H9 (cell line): ENCODE measurements around the gene CLEC4E. TPM values are rescaled to one million over a fixed set of nuclear protein-coding genes. Genes with fewer than 3 reads are reported as not detected.

Experiments used
- DNase-seq: peaks from one replicate; pipeline ENCODE4 v3.0.0-alpha.2; 2017
- H2AFZ ChIP-seq: one replicate; pipeline ENCODE4 v1.6.1; 2013; ENCODE audit warnings: mild to moderate bottlenecking, low read length, control low read depth, moderate library complexity
- H2AK5ac ChIP-seq: 2 replicates; pipeline ENCODE4 v1.6.1; 2013; ENCODE audit warnings: low read length, control low read depth, mixed read lengths; ENCODE audit not compliant: insufficient read length
- H2BK120ac ChIP-seq: one replicate; pipeline ENCODE4 v1.6.1; 2013; ENCODE audit warnings: low read depth, mild to moderate bottlenecking, low read length, control low read depth, inconsistent platforms; ENCODE audit not compliant: poor library complexity, severe bottlenecking
- H2BK12ac ChIP-seq: 2 replicates; pipeline ENCODE4 v1.6.1; 2013; ENCODE audit warnings: low read length, control low read depth, mixed read lengths, low read depth; ENCODE audit not compliant: insufficient read length
- H2BK15ac ChIP-seq: 2 replicates; pipeline ENCODE4 v1.6.1; 2013; ENCODE audit warnings: low read depth, low read length, control low read depth
- H2BK20ac ChIP-seq: one replicate; pipeline ENCODE4 v1.6.1; 2013; ENCODE audit warnings: low read depth, mild to moderate bottlenecking, low read length, control low read depth, inconsistent platforms; ENCODE audit not compliant: poor library complexity, severe bottlenecking
- H2BK5ac ChIP-seq: 2 replicates; pipeline ENCODE4 v1.6.1; 2013; ENCODE audit warnings: low read length, control low read depth, mixed read lengths; ENCODE audit not compliant: insufficient read length
- H3K14ac ChIP-seq: 2 replicates; pipeline ENCODE4 v1.6.1; 2013; ENCODE audit warnings: low read length, control low read depth; ENCODE audit not compliant: insufficient read depth
- H3K18ac ChIP-seq: 2 replicates; pipeline ENCODE4 v1.6.1; 2013; ENCODE audit warnings: low read depth, mild to moderate bottlenecking, mixed read lengths, low read length, control low read depth; ENCODE audit not compliant: insufficient read length
- H3K23ac ChIP-seq: 2 replicates; pipeline ENCODE4 v1.6.1; 2013; ENCODE audit warnings: low read length, control low read depth, mixed read lengths, low read depth; ENCODE audit not compliant: insufficient read length
- H3K23me2 ChIP-seq: 2 replicates; pipeline ENCODE4 v1.6.1; 2013; ENCODE audit warnings: low read depth, mild to moderate bottlenecking, mixed read lengths, low read length, control low read depth; ENCODE audit not compliant: insufficient read length, poor library complexity, severe bottlenecking
- H3K27ac ChIP-seq: 2 replicates; pipeline ENCODE4 v1.5.1; 2013; ENCODE audit warnings: low read length, control low read depth, mixed read lengths, low read depth; ENCODE audit not compliant: insufficient read length
- H3K27me3 ChIP-seq: 2 replicates; pipeline ENCODE4 v1.6.1; 2013; ENCODE audit warnings: low read length, control low read depth, inconsistent platforms; ENCODE audit not compliant: insufficient read depth
- H3K4ac ChIP-seq: 2 replicates; pipeline ENCODE4 v1.6.1; 2013; ENCODE audit warnings: low read depth, mild to moderate bottlenecking, control low read depth, inconsistent platforms, low read length, moderate library complexity
- H3K4me1 ChIP-seq: 2 replicates; pipeline ENCODE4 v1.6.1; 2013; ENCODE audit warnings: low read length, control low read depth, inconsistent platforms; ENCODE audit not compliant: insufficient read depth
- H3K4me2 ChIP-seq: 2 replicates; pipeline ENCODE4 v1.6.1; 2013; ENCODE audit warnings: low read length, control low read depth, mixed read lengths; ENCODE audit not compliant: insufficient read length, insufficient read depth
- H3K56ac ChIP-seq: 2 replicates; pipeline ENCODE4 v1.6.1; 2013; ENCODE audit warnings: low read depth, mild to moderate bottlenecking, mixed read lengths, low read length, control low read depth; ENCODE audit not compliant: insufficient read length
- H3K79me1 ChIP-seq: 2 replicates; pipeline ENCODE4 v1.6.1; 2013; ENCODE audit warnings: low read depth, mild to moderate bottlenecking, moderate library complexity, low read length, control low read depth, inconsistent platforms; ENCODE audit not compliant: insufficient read depth, poor library complexity, severe bottlenecking
- H3K79me2 ChIP-seq: 2 replicates; pipeline ENCODE4 v1.6.1; 2013; ENCODE audit warnings: low read length, control low read depth, inconsistent platforms; ENCODE audit not compliant: insufficient read depth
- H3K9ac ChIP-seq: 2 replicates; pipeline ENCODE4 v1.6.1; 2013; ENCODE audit warnings: low read length, control low read depth, mixed read lengths; ENCODE audit not compliant: insufficient read length; ENCODE audit errors: extremely low read depth
- H3K9me3 ChIP-seq: one replicate; pipeline ENCODE4 v1.6.1; 2013; ENCODE audit warnings: low read depth, low read length, inconsistent platforms; ENCODE audit not compliant: control insufficient read depth
- H3T11ph ChIP-seq: one replicate; pipeline ENCODE4 v1.6.1; 2013; ENCODE audit warnings: mild to moderate bottlenecking, low read length, control low read depth, inconsistent platforms
- H4K20me1 ChIP-seq: one replicate; pipeline ENCODE4 v1.6.1; 2013; ENCODE audit not compliant: control insufficient read depth, insufficient read length, insufficient read depth
- H4K5ac ChIP-seq: 2 replicates; pipeline ENCODE4 v1.6.1; 2013; ENCODE audit warnings: low read depth, mild to moderate bottlenecking, mixed read lengths, low read length, control low read depth; ENCODE audit not compliant: insufficient read length
- H4K8ac ChIP-seq: replicated peaks from 2 replicates; pipeline ENCODE4 v1.6.1; 2013; ENCODE audit warnings: low read length, control low read depth, mixed read lengths, low read depth; ENCODE audit not compliant: insufficient read length
- H4K91ac ChIP-seq: 2 replicates; pipeline ENCODE4 v1.6.1; 2013; ENCODE audit warnings: low read depth, mild to moderate bottlenecking, moderate library complexity, mixed read lengths, low read length, control low read depth; ENCODE audit not compliant: insufficient read length
- H3K27ac Mint-ChIP-seq, 3 experiments: 2 replicates in 2 of 3; 3 replicates in 1 of 3; pipeline ENCODE4 v1.8.0; 2020 to 2021; ENCODE audit warnings: mixed read lengths in 3 of 3, mild to moderate bottlenecking in 1 of 3, moderate library complexity in 1 of 3
- H3K27me3 Mint-ChIP-seq: 2 replicates; pipeline ENCODE4 v1.8.0; 2021; ENCODE audit warnings: low read depth, mild to moderate bottlenecking, moderate library complexity, mixed read lengths
- H3K36me3 Mint-ChIP-seq, 3 experiments: 2 replicates in 2 of 3; 3 replicates in 1 of 3; pipeline ENCODE4 v1.8.0; 2020 to 2021; ENCODE audit warnings: low read depth in 3 of 3, mixed read lengths in 3 of 3; ENCODE audit not compliant: insufficient read depth in 1 of 3
- H3K4me1 Mint-ChIP-seq, 2 experiments: 2 replicates each; pipeline ENCODE4 v1.8.0; 2020; ENCODE audit warnings: mixed read lengths in 2 of 2
- H3K4me3 Mint-ChIP-seq, 2 experiments: 2 replicates in 1 of 2; 3 replicates in 1 of 2; pipeline ENCODE4 v1.8.0; 2020 to 2021; ENCODE audit warnings: mild to moderate bottlenecking in 2 of 2, mixed read lengths in 2 of 2, moderate library complexity in 1 of 2
- H3K9me3 Mint-ChIP-seq, 2 experiments: 2 replicates in 1 of 2; 3 replicates in 1 of 2; pipeline ENCODE4 v1.8.0; 2020; ENCODE audit warnings: mild to moderate bottlenecking in 2 of 2, mixed read lengths in 2 of 2, moderate library complexity in 1 of 2
- WGBS: extraction: QIAGEN DNeasy Blood & Tissue Kit; methylation state at CpG from one replicate; pipeline ENCODE4 v1.1.7; 2013; ENCODE audit warnings: missing lambda C conversion rate, low lambda C conversion rate, mixed read lengths; ENCODE audit not compliant: insufficient read length; ENCODE audit errors: extremely low coverage; 5-methylcytosine and 5-hydroxymethylcytosine counted together
- total RNA-seq: library from RNA; stranded (reverse); gene quantifications from 2 replicates; pipeline ENCODE4 v1.2.1, GENCODE V29; 2021
- TF ChIP-seq, protein P1 (sequence below): fragments of 200-600 bp; sonication (generic); conservative IDR thresholded peaks from 3 replicates; pipeline ENCODE4 v1.8.0; 2021; ENCODE audit warnings: antibody characterized with exemption, mild to moderate bottlenecking

CLEC4E gene
- total RNA-seq, 1 experiment from 2014 or later: not detected

- H3K4me1 ChIP-seq: no peaks in the 10 kb centered on the region; the same call in 1 of the 2 replicates
- H4K91ac ChIP-seq: no peak overlapping the region
- H4K8ac ChIP-seq: no peak overlapping the region
- H3K27me3 Mint-ChIP-seq: no peaks in the 10 kb centered on the region; the same call in 1 of the 2 replicates
- no peak overlapping the region for H3K4me2 ChIP-seq
- peaks cover 0 to 11% (median 0%) of the 10 kb centered on the region in 3 experiments; a peak in 2 of 7 replicates for H3K36me3 Mint-ChIP-seq
- no CpG with 5 or more reads among the region's 2 CpGs for WGBS
- no peak overlapping the region for H3K14ac ChIP-seq
- H4K5ac ChIP-seq: no peak overlapping the region
- no peaks in the 10 kb centered on the region for H3K9me3 ChIP-seq
- no peak overlapping the region for H3K4me3 Mint-ChIP-seq
- no peak overlapping the region for H2BK5ac ChIP-seq
- TF ChIP-seq, protein P1, sequence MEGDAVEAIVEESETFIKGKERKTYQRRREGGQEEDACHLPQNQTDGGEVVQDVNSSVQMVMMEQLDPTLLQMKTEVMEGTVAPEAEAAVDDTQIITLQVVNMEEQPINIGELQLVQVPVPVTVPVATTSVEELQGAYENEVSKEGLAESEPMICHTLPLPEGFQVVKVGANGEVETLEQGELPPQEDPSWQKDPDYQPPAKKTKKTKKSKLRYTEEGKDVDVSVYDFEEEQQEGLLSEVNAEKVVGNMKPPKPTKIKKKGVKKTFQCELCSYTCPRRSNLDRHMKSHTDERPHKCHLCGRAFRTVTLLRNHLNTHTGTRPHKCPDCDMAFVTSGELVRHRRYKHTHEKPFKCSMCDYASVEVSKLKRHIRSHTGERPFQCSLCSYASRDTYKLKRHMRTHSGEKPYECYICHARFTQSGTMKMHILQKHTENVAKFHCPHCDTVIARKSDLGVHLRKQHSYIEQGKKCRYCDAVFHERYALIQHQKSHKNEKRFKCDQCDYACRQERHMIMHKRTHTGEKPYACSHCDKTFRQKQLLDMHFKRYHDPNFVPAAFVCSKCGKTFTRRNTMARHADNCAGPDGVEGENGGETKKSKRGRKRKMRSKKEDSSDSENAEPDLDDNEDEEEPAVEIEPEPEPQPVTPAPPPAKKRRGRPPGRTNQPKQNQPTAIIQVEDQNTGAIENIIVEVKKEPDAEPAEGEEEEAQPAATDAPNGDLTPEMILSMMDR: no peak
- no peaks in the 10 kb centered on the region for H3K23me2 ChIP-seq
- H3K4ac ChIP-seq: no peak overlapping the region
- H2BK15ac ChIP-seq: no peak overlapping the region
- no peak overlapping the region for H2BK120ac ChIP-seq
- H2AK5ac ChIP-seq: no peak overlapping the region
- H3K27ac Mint-ChIP-seq: no peak overlapping the region
- H2AFZ ChIP-seq: no peak overlapping the region
- H3K9me3 Mint-ChIP-seq: peaks cover 4 to 5% of the 10 kb centered on the region in 2 experiments; a peak in 4 of 5 replicates
- no peak overlapping the region for H3K18ac ChIP-seq
- H3K23ac ChIP-seq: no peak overlapping the region
- no peaks in the 10 kb centered on the region for H3K27me3 ChIP-seq
- H3T11ph ChIP-seq: no peak overlapping the region
- H3K4me1 Mint-ChIP-seq: peaks cover 9 to 25% of the 10 kb centered on the region in 2 experiments
- no peaks in the 10 kb centered on the region for H4K20me1 ChIP-seq
- no peak for DNase-seq
- no peak overlapping the region for H3K9ac ChIP-seq
- H2BK12ac ChIP-seq: no peak overlapping the region
- H2BK20ac ChIP-seq: no peak overlapping the region
- H3K27ac ChIP-seq: no peak overlapping the region
- no peaks in the 10 kb centered on the region for H3K79me1 ChIP-seq
- H3K56ac ChIP-seq: no peak overlapping the region
- no peaks in the 10 kb centered on the region for H3K79me2 ChIP-seq
Measured at GRCh38 chr12:8493084-8493483, 47.6 kb downstream of the CLEC4E start.
